Ramos (cell line): ENCODE results near the gene OR52E2.
"Not testable (repeated sequence)": the region's sequence is repeated elsewhere in the genome, so short reads cannot be mapped to it uniquely, and the experiment has no call there.

Source experiments
- in situ Hi-C: fragments of 300-500 bp; cut with MboI; formaldehyde crosslinking; loops from one replicate; pipeline ENCODE4 v1.14.3; 2022; ENCODE audit warnings: low sequenced_read_pairs; ENCODE audit not compliant: unreplicated experiment

Gene OR52E2

DNA sequence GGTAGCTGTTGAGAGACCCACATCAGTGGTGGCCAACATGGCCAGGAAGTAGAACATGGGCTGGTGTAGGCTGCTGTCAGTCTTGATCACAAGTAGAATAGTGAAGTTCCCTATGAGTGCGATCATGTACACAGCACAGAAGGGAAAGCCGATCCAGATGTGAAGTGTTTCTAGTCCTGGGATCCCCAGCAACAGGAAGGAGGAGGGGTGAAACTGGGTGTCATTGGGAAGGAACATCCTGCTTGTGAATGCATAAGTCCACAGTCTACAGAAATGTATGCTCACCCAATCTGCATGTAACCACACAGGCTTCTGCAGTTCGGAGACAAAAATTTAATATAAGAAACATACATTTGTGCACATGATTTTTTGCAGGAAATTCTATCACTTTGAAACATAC is at the start of gene OR52E2:
TSS of gene OR52E2 (minus strand) at position 237 of the 400 bp plus-strand sequence. CDS start at position 237, 0 bp downstream.
- in situ Hi-C loops = no loop called here

DNA sequence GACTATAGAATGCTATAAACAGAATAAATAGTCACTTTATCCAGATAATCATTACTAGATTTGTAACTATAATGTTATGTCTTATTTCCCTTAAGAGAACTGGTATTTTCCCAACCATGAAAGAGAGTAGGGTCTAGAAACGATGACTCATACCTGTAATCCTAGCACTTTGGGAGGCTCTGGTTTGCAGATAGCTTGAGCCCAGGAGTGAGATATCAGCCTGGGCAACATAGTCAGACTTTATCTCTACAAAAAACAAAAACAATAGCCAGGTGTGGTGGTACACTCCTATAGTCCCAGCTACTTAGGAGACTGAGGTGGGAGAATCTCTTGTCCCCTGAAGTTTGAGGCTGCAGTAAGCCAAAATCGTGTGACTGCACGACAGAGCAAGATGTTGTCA is 47.9 kb upstream of the OR52E2 start:
- in situ Hi-C loops = no loop called here

DNA sequence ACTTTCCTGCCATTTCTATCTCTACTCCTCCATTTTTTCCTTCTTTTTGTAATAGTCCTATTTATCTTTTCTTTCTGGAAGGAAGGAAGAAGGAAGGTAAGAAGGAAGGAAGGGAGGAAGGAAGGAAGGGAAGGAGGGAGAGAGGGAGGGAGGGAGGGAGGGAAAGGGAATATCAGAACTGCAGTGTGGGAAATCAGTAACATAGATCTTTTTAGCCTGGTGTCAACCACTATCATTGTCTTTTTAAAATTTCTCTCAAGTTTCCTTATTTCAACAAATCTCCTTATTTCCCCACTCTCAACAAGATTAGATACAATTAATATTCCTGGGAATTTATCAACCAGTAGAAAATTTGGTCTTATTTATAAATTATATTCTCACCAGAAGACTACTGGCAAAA is 43.6 kb upstream of the OR52E2 start:
- in situ Hi-C loops = no loop called here

- in situ Hi-C loops = no loop called here
Measured at GRCh38 chr11:5102246-5102645, 42.8 kb upstream of the OR52E2 start.

GRCh38 chr11:5096011-5096410 is 36.6 kb upstream of the OR52E2 start:
- in situ Hi-C loops = no loop called here

DNA sequence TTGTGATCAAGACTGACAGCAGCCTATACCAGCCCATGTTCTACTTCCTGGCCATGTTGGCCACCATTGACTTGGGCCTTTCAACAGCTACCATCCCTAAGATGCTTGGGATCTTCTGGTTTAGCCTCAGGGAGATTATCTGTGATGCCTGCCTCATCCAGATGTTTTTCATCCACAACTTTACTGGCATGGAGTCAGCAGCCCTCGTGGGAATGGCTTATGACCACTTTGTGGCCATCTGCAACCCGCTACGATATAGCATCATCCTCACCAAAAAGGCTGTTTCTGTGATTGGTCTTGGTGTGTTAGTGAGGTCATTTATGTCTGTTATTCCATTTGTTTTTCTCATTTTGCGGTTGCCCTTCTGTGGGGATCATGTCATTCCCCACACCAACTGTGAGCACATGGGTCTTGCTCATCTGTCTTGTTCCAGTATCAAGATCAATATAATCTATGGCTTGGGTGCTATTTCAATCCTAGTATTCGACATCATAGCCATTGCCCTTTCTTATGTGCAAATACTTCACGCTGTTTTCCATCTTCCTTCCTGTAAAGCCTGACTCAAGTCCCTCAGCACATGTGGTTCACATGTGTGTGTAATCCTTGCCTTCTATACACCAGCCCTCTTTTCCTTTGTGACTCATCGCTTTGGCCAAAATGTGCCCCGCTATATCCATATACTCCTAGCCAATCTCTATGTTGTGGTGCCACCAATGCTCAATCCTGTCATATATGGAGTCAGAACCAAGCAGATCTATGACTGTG is 33.6 kb upstream of the OR52E2 start:
- in situ Hi-C loops = no loop called here

DNA sequence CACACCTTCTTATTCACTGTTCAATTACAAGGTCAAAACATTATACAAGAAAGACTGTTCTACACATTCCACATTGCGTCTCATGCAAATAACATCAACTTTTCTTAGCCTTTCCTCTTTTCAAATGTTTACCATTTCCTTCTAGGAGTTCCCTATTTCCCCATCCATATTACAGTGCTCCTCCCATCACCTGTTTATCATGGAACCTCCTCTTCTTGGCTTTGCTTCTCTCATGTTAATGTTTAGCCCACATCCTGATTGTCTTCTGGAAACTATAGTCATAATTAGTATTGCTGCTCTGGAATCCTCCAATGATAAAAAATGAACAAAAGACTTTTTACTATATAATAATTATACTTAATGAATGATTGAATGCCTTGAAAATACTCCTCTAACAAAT is 31.2 kb upstream of the OR52E2 start:
- in situ Hi-C loops = no loop called here

GRCh38 chr11:5088556-5088955 is 29.1 kb upstream of the OR52E2 start:
- in situ Hi-C loops = no loop called here

DNA sequence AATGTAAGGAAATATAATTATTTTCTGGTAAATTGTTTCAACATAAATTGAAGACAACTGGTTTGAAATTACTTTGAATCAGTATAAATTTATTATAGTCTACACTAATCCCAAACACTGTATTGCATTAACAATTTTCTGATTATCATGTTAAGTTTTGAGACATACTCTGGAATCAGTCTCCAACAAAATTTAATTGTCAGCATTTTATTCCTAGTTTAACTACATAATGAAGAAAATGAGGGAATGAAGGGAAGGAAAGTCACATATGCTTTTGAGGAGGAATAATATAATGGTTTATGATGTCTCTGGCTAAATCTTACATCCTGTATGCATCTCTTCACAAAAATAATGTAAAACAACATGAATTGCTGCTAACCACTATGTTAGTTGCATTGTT is 24.2 kb upstream of the OR52E2 start:
- in situ Hi-C loops = no loop called here

- in situ Hi-C loops = no loop called here
Measured at GRCh38 chr11:5081405-5081804, 22.0 kb upstream of the OR52E2 start.

DNA sequence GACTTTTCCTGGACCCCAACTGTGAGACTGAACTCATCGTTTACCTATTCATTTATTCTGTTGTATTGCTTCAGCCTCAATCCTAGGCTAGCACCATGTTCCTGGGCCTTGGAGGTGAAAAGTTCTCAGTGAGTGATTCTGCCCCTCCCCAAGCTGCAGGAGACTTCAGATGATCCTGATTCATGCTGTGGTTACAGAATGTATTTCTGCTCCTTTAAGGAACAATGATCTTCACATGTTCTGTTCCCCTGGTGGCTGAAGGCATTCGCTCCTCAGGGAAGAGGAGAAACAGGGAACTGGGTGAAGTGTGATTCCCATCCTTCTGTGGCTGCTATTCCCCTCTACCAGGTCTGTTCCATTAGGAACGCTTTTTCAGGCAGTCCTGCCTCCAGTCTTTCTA is 12.4 kb upstream of the OR52E2 start:
- in situ Hi-C loops = no loop called here

- in situ Hi-C loops = no loop called here
Measured at GRCh38 chr11:5069272-5069671, 9.8 kb upstream of the OR52E2 start, which contains the start of gene OR52E1. Gene OR52E1 (plus strand): TSS chr11:5069572.

- in situ Hi-C loops = no loop called here
Measured at GRCh38 chr11:5065027-5065426, 5.6 kb upstream of the OR52E2 start.

- in situ Hi-C loops = not testable (repeated sequence)
Measured at GRCh38 chr11:5058679-5059078, 748 bp downstream of the OR52E2 start.

DNA sequence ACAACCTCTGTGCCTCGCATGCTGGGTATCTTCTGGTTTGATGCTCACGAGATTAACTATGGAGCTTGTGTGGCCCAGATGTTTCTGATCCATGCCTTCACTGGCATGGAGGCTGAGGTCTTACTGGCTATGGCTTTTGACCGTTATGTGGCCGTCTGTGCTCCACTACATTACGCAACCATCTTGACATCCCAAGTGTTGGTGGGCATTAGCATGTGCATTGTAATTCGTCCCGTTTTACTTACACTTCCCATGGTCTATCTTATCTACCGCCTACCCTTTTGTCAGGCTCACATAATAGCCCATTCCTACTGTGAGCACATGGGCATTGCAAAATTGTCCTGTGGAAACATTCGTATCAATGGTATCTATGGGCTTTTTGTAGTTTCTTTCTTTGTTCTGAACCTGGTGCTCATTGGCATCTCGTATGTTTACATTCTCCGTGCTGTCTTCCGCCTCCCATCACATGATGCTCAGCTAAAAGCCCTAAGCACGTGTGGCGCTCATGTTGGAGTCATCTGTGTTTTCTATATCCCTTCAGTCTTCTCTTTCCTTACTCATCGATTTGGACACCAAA is 12.6 kb downstream of the OR52E2 start:
- in situ Hi-C loops = no loop called here

GRCh38 chr11:5046226-5046625 is 13.2 kb downstream of the OR52E2 start, which contains the start of gene OR52J3:
Gene OR52J3 (plus strand): TSS chr11:5046526. CDS start chr11:5046526, 0 bp downstream.
- in situ Hi-C loops = no loop called here

GRCh38 chr11:5043380-5043779 is 16.0 kb downstream of the OR52E2 start:
- in situ Hi-C loops = no loop called here

GRCh38 chr11:5042091-5042490 is 17.3 kb downstream of the OR52E2 start:
- in situ Hi-C loops = no loop called here

- in situ Hi-C loops = no loop called here
Measured at GRCh38 chr11:5040876-5041275, 18.6 kb downstream of the OR52E2 start.

GRCh38 chr11:5038341-5038740 is 21.1 kb downstream of the OR52E2 start:
- in situ Hi-C loops = no loop called here

DNA sequence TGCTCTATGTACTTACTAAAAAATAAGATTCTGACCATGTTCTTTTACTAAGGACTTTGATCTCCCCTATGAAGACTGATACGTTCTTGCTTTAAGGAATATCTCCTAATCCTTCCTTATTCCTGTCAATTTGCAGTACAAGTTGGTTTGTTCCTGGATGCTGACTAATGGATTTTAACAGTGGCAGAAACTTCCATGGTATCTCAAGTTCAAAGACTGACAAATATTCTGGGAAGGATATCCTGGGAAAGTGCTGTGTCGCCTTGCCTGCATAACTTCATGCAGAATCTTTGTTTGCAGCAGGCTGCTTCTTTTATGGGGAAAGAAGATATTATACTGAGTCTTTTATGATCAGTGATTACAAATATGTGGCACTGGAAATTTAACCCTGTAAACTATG is 21.5 kb downstream of the OR52E2 start:
- in situ Hi-C loops = no loop called here

DNA sequence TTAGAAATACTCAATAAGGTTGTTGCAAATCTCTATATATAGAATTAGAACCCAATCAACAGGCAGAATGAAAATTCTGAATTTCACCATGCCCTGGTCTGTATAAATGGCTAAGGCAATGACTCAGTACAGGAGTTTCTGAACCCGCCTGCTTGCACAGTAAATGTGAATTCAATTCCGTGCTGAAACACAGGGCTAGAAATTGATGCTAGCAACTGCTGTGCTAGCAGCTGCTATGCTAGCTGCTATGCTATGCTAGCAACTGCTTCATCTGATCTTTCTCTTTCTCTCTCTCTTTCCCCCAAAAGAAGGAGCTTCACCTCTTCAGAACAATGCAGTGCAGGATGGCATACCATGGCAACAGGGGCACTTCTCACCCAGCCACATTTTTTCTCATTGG is 22.8 kb downstream of the OR52E2 start:
- in situ Hi-C loops = no loop called here
